ENCODE data around the gene PCDH9.

PCDH9 gene

GRCh38 chr13:67227131-67227983 lies 2.8 kb downstream of the PCDH9 start:
- H3K23ac ChIP-seq (ENCODE audit: low read length), result no peak overlapping the region
- H2BK15ac ChIP-seq (replicated peaks; ENCODE audit: low read depth), result no peak overlapping the region
- H3K18ac ChIP-seq (ENCODE audit: low read length), result no peak overlapping the region
- H4K5ac ChIP-seq (ENCODE audit: low read length), result no peak overlapping the region
- no peak overlapping the region for H3K4me2 ChIP-seq (ENCODE audit: low read length)
- H3K27me3 ChIP-seq (ENCODE audit: insufficient read depth, low read length, poor library complexity), result peaks cover 3% of the 10 kb centered on the region
- H3K79me2 ChIP-seq (ENCODE audit: control insufficient read depth, insufficient read depth, low read length), result no peaks in the 10 kb centered on the region
- no peak overlapping the region for H3K4me3 ChIP-seq (ENCODE audit: low read length)
- no peaks in the 10 kb centered on the region for H3K36me3 ChIP-seq (ENCODE audit: control insufficient read depth, insufficient read depth, low read length)
- no peaks in the 10 kb centered on the region for H3K79me1 ChIP-seq (ENCODE audit: low read length)
- no peak overlapping the region for H2AK5ac ChIP-seq (ENCODE audit: low read length)
- no peak overlapping the region for H3K56ac ChIP-seq (ENCODE audit: low read length)
- DNase-seq, result no peak
- H3K27ac ChIP-seq (ENCODE audit: low read depth, low read length), result no peak overlapping the region
- no peak overlapping the region for H2BK5ac ChIP-seq (ENCODE audit: low read length)
- no peak overlapping the region for H2BK120ac ChIP-seq (ENCODE audit: low read depth, low read length)
- no peak overlapping the region for H4K8ac ChIP-seq (ENCODE audit: low read depth, low read length)
- H3K9ac ChIP-seq (ENCODE audit: low read length), result no peak overlapping the region
- no peak overlapping the region for H3K4ac ChIP-seq (ENCODE audit: low read depth, low read length)
- no peaks in the 10 kb centered on the region for H3K4me1 ChIP-seq (ENCODE audit: control insufficient read depth, low read depth, low read length)
- no CpG with 5 or more reads among the region's 12 CpGs for WGBS (ENCODE audit: extremely low coverage, insufficient coverage, low lambda C conversion rate)

DNA sequence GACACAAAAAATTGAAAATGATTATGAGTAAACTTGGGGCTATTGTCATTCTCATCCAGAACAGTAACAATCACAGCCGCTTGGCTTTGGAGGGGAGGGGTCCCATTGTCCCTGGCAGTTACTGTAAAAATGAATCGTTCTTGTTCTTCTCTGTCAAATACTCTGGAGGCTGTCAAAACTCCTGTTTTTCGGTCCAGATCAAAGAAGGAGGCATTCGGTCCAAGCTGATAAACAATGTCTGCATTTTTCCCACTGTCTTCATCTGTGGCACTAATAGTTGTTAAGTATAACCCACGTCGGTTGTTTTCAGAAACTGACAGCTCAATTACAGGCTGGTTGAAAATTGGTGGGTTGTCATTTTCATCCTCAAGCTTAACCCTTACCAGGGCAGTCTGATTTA lies 3.4 kb downstream of the PCDH9 start:
- no peak overlapping the region for H4K5ac ChIP-seq (ENCODE audit: low read length)
- no peak overlapping the region for H3K4me2 ChIP-seq (ENCODE audit: low read length)
- H4K8ac ChIP-seq (ENCODE audit: low read depth, low read length), result no peak overlapping the region
- no peak overlapping the region for H2BK5ac ChIP-seq (ENCODE audit: low read length)
- DNase-seq, result no peak
- no peak overlapping the region for H2BK120ac ChIP-seq (ENCODE audit: low read depth, low read length)
- H2BK15ac ChIP-seq (replicated peaks; ENCODE audit: low read depth), result no peak overlapping the region
- no peak overlapping the region for H2AK5ac ChIP-seq (ENCODE audit: low read length)
- no peak overlapping the region for H3K56ac ChIP-seq (ENCODE audit: low read length)
- H3K18ac ChIP-seq (ENCODE audit: low read length), result no peak overlapping the region
- WGBS (ENCODE audit: extremely low coverage, insufficient coverage, low lambda C conversion rate), result no CpG with 5 or more reads among the region's 6 CpGs
- H3K23ac ChIP-seq (ENCODE audit: low read length), result no peak overlapping the region
- H3K9ac ChIP-seq (ENCODE audit: low read length), result no peak overlapping the region
- H3K27ac ChIP-seq (ENCODE audit: low read depth, low read length), result no peak overlapping the region
- H3K36me3 ChIP-seq (ENCODE audit: control insufficient read depth, insufficient read depth, low read length), result no peaks in the 10 kb centered on the region
- H3K4ac ChIP-seq (ENCODE audit: low read depth, low read length), result no peak overlapping the region
- no peaks in the 10 kb centered on the region for H3K4me1 ChIP-seq (ENCODE audit: control insufficient read depth, low read depth, low read length)
- no peaks in the 10 kb centered on the region for H3K79me1 ChIP-seq (ENCODE audit: low read length)
- peaks cover 3% of the 10 kb centered on the region for H3K27me3 ChIP-seq (ENCODE audit: insufficient read depth, low read length, poor library complexity)
- no peaks in the 10 kb centered on the region for H3K79me2 ChIP-seq (ENCODE audit: control insufficient read depth, insufficient read depth, low read length)
- H3K4me3 ChIP-seq (ENCODE audit: low read length), result no peak overlapping the region

- Histone ChIP-seq H3K79me2 (ENCODE audit: control insufficient read depth, insufficient read depth, low read length) (no peaks in the 10 kb centered on the region), H3K18ac (ENCODE audit: low read length) (no peak overlapping the region), H2BK15ac (replicated peaks; ENCODE audit: low read depth) (no peak overlapping the region), H3K4me2 (ENCODE audit: low read length) (no peak overlapping the region), H3K27me3 (ENCODE audit: insufficient read depth, low read length, poor library complexity) (peaks cover 3% of the 10 kb centered on the region), H3K36me3 (ENCODE audit: control insufficient read depth, insufficient read depth, low read length) (no peaks in the 10 kb centered on the region), H4K5ac (ENCODE audit: low read length) (no peak overlapping the region), H3K4me1 (ENCODE audit: control insufficient read depth, low read depth, low read length) (no peaks in the 10 kb centered on the region), H3K27ac (ENCODE audit: low read depth, low read length) (no peak overlapping the region), H2BK5ac (ENCODE audit: low read length) (no peak overlapping the region), H3K9ac (ENCODE audit: low read length) (no peak overlapping the region), H3K23ac (ENCODE audit: low read length) (no peak overlapping the region), H3K4ac (ENCODE audit: low read depth, low read length) (no peak overlapping the region), H2BK120ac (ENCODE audit: low read depth, low read length) (no peak overlapping the region), H2AK5ac (ENCODE audit: low read length) (no peak overlapping the region), H3K4me3 (ENCODE audit: low read length) (no peak overlapping the region), H4K8ac (ENCODE audit: low read depth, low read length) (no peak overlapping the region), H3K56ac (ENCODE audit: low read length) (no peak overlapping the region), H3K79me1 (ENCODE audit: low read length) (no peaks in the 10 kb centered on the region)
- no CpG with 5 or more reads among the region's 20 CpGs for WGBS (ENCODE audit: extremely low coverage, insufficient coverage, low lambda C conversion rate)
- no peak for DNase-seq
These were observed 4.6 kb downstream of the PCDH9 start for GRCh38 chr13:67225252-67226159.

GRCh38 chr13:67224148-67224846 lies 5.8 kb downstream of the PCDH9 start:
- no peaks in the 10 kb centered on the region for H3K79me1 ChIP-seq (ENCODE audit: low read length)
- peaks cover 3% of the 10 kb centered on the region for H3K27me3 ChIP-seq (ENCODE audit: insufficient read depth, low read length, poor library complexity)
- no peak overlapping the region for H3K9ac ChIP-seq (ENCODE audit: low read length)
- H3K4me3 ChIP-seq (ENCODE audit: low read length), result no peak overlapping the region
- no CpG with 5 or more reads among the region's 9 CpGs for WGBS (ENCODE audit: extremely low coverage, insufficient coverage, low lambda C conversion rate)
- H3K4me1 ChIP-seq (ENCODE audit: control insufficient read depth, low read depth, low read length), result no peaks in the 10 kb centered on the region
- no peak overlapping the region for H4K8ac ChIP-seq (ENCODE audit: low read depth, low read length)
- H3K36me3 ChIP-seq (ENCODE audit: control insufficient read depth, insufficient read depth, low read length), result no peaks in the 10 kb centered on the region
- no peaks in the 10 kb centered on the region for H3K79me2 ChIP-seq (ENCODE audit: control insufficient read depth, insufficient read depth, low read length)
- no peak overlapping the region for H2AK5ac ChIP-seq (ENCODE audit: low read length)
- no peak overlapping the region for H4K5ac ChIP-seq (ENCODE audit: low read length)
- no peak overlapping the region for H3K4me2 ChIP-seq (ENCODE audit: low read length)
- no peak overlapping the region for H3K4ac ChIP-seq (ENCODE audit: low read depth, low read length)
- H2BK5ac ChIP-seq (ENCODE audit: low read length), result no peak overlapping the region
- DNase-seq, result peak; percentile 77
- no peak overlapping the region for H3K23ac ChIP-seq (ENCODE audit: low read length)
- H3K18ac ChIP-seq (ENCODE audit: low read length), result no peak overlapping the region
- H2BK15ac ChIP-seq (replicated peaks; ENCODE audit: low read depth), result no peak overlapping the region
- H3K56ac ChIP-seq (ENCODE audit: low read length), result no peak overlapping the region
- H3K27ac ChIP-seq (ENCODE audit: low read depth, low read length), result no peak overlapping the region
- no peak overlapping the region for H2BK120ac ChIP-seq (ENCODE audit: low read depth, low read length)

GRCh38 chr13:67223742-67224141 lies 6.4 kb downstream of the PCDH9 start:
- no peak overlapping the region for H3K18ac ChIP-seq (ENCODE audit: low read length)
- H4K5ac ChIP-seq (ENCODE audit: low read length), result no peak overlapping the region
- H2BK120ac ChIP-seq (ENCODE audit: low read depth, low read length), result no peak overlapping the region
- WGBS (ENCODE audit: extremely low coverage, insufficient coverage, low lambda C conversion rate), result 100% methylated on average over 1 of the region's 1 CpG
- no peak overlapping the region for H3K27ac ChIP-seq (ENCODE audit: low read depth, low read length)
- no peak overlapping the region for H3K4me3 ChIP-seq (ENCODE audit: low read length)
- H3K4ac ChIP-seq (ENCODE audit: low read depth, low read length), result no peak overlapping the region
- no peak overlapping the region for H4K8ac ChIP-seq (ENCODE audit: low read depth, low read length)
- H3K79me2 ChIP-seq (ENCODE audit: control insufficient read depth, insufficient read depth, low read length), result no peaks in the 10 kb centered on the region
- H3K4me1 ChIP-seq (ENCODE audit: control insufficient read depth, low read depth, low read length), result no peaks in the 10 kb centered on the region
- no peaks in the 10 kb centered on the region for H3K36me3 ChIP-seq (ENCODE audit: control insufficient read depth, insufficient read depth, low read length)
- H2AK5ac ChIP-seq (ENCODE audit: low read length), result no peak overlapping the region
- no peak overlapping the region for H3K4me2 ChIP-seq (ENCODE audit: low read length)
- H3K27me3 ChIP-seq (ENCODE audit: insufficient read depth, low read length, poor library complexity), result peaks cover 3% of the 10 kb centered on the region
- no peak overlapping the region for H3K9ac ChIP-seq (ENCODE audit: low read length)
- H2BK5ac ChIP-seq (ENCODE audit: low read length), result no peak overlapping the region
- H3K23ac ChIP-seq (ENCODE audit: low read length), result no peak overlapping the region
- H2BK15ac ChIP-seq (replicated peaks; ENCODE audit: low read depth), result no peak overlapping the region
- no peak overlapping the region for H3K56ac ChIP-seq (ENCODE audit: low read length)
- no peaks in the 10 kb centered on the region for H3K79me1 ChIP-seq (ENCODE audit: low read length)
- DNase-seq, result no peak
